Panc1 (cell line): ENCODE data around the gene CEP68. TPM values are rescaled to one million over a fixed set of nuclear protein-coding genes. Genes with fewer than 3 reads are reported as not detected.

Experiments used
- ATAC-seq: fragments of 200-7000 bp; cut with Tn5 transposase; 2 replicates; pipeline ENCODE4 v1.9.1; 2020; ENCODE audit warnings: mild to moderate bottlenecking, moderate library complexity
- BruUV-seq: library from RNA; stranded (reverse); fragments of 400-500 nt; replicated peaks from 2 replicates; lab custom pipeline; 2021; lab: Mats Ljungman, UMichigan
- CTCF ChIA-PET: fragments of 300-600 bp; sonication (Branson Sonifier 250); formaldehyde crosslinking; loops from one replicate; lab custom pipeline; 2022; ENCODE audit warnings: antibody characterized with exemption; lab: Charles Lee
- POLR2A ChIA-PET: fragments of 300-600 bp; sonication (Branson Sonifier 250); formaldehyde crosslinking; loops from one replicate; lab custom pipeline; 2022; ENCODE audit warnings: antibody characterized with exemption; lab: Charles Lee
- DNase-seq: peaks from one replicate; pipeline ENCODE4 v3.0.0-alpha.2; 2010; ENCODE audit warnings: low read depth, low spot score
- H3K27ac ChIP-seq: 2 replicates; pipeline ENCODE4 v1.5.1; 2011; ENCODE audit warnings: mild to moderate bottlenecking, low read length, inconsistent platforms
- H3K27me3 ChIP-seq: fragments of 200-500 bp; sonication (Bioruptor generic); 2 replicates; pipeline ENCODE4 v1.6.0; 2014; ENCODE audit warnings: low read length, inconsistent platforms; ENCODE audit not compliant: control insufficient read depth, insufficient read depth
- H3K36me3 ChIP-seq: fragments of 200-500 bp; sonication (Bioruptor generic); 2 replicates; pipeline ENCODE4 v1.5.1; 2014; ENCODE audit warnings: inconsistent platforms, mild to moderate bottlenecking, low read length, moderate library complexity; ENCODE audit not compliant: control insufficient read depth, insufficient read depth
- H3K4me1 ChIP-seq: 2 replicates; pipeline ENCODE4 v1.5.1; 2011; ENCODE audit warnings: inconsistent platforms, mild to moderate bottlenecking, low read length, moderate library complexity; ENCODE audit not compliant: control insufficient read depth, insufficient read depth
- H3K4me3 ChIP-seq, 2 experiments: 2 replicates each; pipeline ENCODE4 v1.5.1; 2011 to 2012; ENCODE audit warnings: low read depth in 2 of 2, low read length in 2 of 2, mild to moderate bottlenecking in 2 of 2, inconsistent platforms in 1 of 2, moderate library complexity in 1 of 2
- H3K9me3 ChIP-seq: fragments of 200-500 bp; sonication (Bioruptor generic); 2 replicates; pipeline ENCODE4 v1.5.1; 2014; ENCODE audit warnings: low read depth, mild to moderate bottlenecking, inconsistent platforms, low read length, moderate library complexity; ENCODE audit not compliant: control insufficient read depth, insufficient read depth
- POLR2AphosphoS5 ChIP-seq: IDR thresholded peaks from 2 replicates; pipeline ENCODE4 v1.6.1; 2012; ENCODE audit warnings: mild to moderate bottlenecking, low read depth, low read length, moderate library complexity
- SIN3A ChIP-seq: IDR thresholded peaks from 2 replicates; pipeline ENCODE4 v1.6.1; 2012; ENCODE audit warnings: low read depth, mild to moderate bottlenecking, low read length, moderate library complexity, borderline replicate concordance; ENCODE audit not compliant: insufficient read depth
- TCF7L2 ChIP-seq: IDR thresholded peaks from 2 replicates; pipeline ENCODE4 v1.6.1; 2011; ENCODE audit warnings: mild to moderate bottlenecking, low read depth, low read length, inconsistent platforms
- in situ Hi-C: cut with HindIII; loops from 2 replicates; pipeline ENCODE4 v1.10.0; 2016; ENCODE audit warnings: low sequenced_read_pairs, low pct_unique_long_range_greater_than_20kb
- intact Hi-C: fragments of 100-400 bp; cut with micrococcal nuclease; formaldehyde crosslinking; loops from one replicate; pipeline ENCODE4 v1.10.0; 2022; ENCODE audit not compliant: unreplicated experiment
- total RNA-seq: library from RNA; stranded (reverse); gene quantifications from one replicate; pipeline ENCODE4 v1.2.1, GENCODE V29; 2021; ENCODE audit not compliant: unreplicated experiment
- TF ChIP-seq, protein P1 (sequence below), 2 experiments: IDR thresholded peaks; 2 replicates each; pipeline ENCODE4 v1.6.1; 2011 to 2012; ENCODE audit warnings: low read depth in 2 of 2, control low read depth in 1 of 2, low read length in 1 of 2, mild to moderate bottlenecking in 1 of 2, moderate library complexity in 1 of 2; ENCODE audit not compliant: insufficient read depth in 1 of 2
- TF ChIP-seq, protein P2 (sequence below): fragments of 450-650 bp; IDR thresholded peaks from 2 replicates; pipeline ENCODE4 v1.5.1; 2017; ENCODE audit warnings: mild to moderate bottlenecking

The CEP68 gene
- total RNA-seq, 1 experiment from 2014 or later = 13.3 TPM

DNA sequence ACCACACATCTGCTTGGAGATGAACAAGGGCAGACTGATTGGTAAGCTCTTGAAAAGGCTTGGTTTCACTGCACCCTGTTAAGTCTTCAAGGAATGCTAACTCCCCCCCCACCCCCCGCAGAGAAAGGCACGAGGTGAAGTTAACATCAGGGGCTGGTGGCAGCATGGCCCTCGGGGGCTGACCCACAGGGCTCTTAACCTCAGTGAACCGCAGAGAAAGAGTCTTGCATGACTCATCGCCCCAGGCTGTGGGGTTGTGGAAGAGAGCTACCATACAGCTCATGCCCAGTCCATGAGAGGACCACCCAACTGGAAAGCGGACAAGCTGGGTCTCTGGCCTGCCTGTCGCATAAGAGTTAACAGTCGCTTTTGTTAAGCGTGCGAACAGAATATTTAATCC lies 10.6 kb upstream of the CEP68 start:
- peaks cover 8% of the 10 kb centered on the region; the same call in 1 of the 2 replicates for H3K9me3 ChIP-seq
- CTCF ChIA-PET = interaction anchor here (0.7 kb wide), 1 partner anchor 426 kb away, joined by 5 read pairs; no protein-coding TSS in a partner anchor
- POLR2A ChIA-PET = interaction anchor here (0.7 kb wide), 1 partner anchor 1261 kb away, joined by 11 read pairs; no protein-coding TSS in a partner anchor

DNA sequence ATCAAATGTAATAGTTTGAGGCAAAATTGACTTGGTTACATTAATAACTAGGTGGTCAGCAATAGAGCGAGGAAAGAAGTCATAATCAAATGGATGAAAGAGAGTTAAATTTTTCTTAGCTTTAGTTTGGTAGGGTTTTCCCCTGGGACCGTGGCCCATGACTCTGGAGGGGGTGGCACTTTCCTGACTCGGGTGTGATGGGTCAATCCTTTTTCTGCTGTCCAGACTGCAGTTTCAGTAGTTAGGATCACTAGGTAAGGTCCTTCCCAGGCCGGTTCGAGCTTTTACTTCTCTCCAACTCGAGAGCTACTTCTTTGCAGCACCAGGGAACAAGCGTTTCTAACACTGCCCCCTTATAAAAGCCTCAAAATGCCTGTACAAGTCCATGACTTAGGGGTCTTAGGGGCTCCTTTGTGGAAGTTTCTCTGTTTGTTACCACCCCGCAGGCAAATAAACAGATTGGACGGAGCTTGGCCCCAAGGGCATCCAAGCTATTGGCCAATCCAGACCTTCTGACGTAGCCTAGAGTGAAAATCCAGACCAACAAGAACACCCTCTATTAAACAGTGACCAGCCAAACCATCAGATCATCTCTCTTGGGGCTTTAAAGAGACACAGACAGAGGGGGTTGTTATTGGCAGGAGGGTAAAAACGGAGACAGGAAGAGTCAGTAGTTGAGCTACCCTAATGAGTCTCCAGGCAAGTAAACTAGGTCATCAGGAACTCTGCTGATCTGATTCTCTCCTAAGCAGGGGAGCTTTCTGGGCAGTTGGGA lies 9.4 kb upstream of the CEP68 start:
- ATAC-seq = no peak
- TF ChIP-seq, protein P1, sequence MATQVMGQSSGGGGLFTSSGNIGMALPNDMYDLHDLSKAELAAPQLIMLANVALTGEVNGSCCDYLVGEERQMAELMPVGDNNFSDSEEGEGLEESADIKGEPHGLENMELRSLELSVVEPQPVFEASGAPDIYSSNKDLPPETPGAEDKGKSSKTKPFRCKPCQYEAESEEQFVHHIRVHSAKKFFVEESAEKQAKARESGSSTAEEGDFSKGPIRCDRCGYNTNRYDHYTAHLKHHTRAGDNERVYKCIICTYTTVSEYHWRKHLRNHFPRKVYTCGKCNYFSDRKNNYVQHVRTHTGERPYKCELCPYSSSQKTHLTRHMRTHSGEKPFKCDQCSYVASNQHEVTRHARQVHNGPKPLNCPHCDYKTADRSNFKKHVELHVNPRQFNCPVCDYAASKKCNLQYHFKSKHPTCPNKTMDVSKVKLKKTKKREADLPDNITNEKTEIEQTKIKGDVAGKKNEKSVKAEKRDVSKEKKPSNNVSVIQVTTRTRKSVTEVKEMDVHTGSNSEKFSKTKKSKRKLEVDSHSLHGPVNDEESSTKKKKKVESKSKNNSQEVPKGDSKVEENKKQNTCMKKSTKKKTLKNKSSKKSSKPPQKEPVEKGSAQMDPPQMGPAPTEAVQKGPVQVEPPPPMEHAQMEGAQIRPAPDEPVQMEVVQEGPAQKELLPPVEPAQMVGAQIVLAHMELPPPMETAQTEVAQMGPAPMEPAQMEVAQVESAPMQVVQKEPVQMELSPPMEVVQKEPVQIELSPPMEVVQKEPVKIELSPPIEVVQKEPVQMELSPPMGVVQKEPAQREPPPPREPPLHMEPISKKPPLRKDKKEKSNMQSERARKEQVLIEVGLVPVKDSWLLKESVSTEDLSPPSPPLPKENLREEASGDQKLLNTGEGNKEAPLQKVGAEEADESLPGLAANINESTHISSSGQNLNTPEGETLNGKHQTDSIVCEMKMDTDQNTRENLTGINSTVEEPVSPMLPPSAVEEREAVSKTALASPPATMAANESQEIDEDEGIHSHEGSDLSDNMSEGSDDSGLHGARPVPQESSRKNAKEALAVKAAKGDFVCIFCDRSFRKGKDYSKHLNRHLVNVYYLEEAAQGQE (IDR thresholded peaks at IDR 0.05; ENCODE audit: insufficient read depth in 1 of 2, low read depth in 2 of 2, low read length in 1 of 2) = no peak
- TF ChIP-seq SIN3A (no peak), POLR2AphosphoS5 (no peak), TCF7L2 (no peak)
- TF ChIP-seq, protein P2, sequence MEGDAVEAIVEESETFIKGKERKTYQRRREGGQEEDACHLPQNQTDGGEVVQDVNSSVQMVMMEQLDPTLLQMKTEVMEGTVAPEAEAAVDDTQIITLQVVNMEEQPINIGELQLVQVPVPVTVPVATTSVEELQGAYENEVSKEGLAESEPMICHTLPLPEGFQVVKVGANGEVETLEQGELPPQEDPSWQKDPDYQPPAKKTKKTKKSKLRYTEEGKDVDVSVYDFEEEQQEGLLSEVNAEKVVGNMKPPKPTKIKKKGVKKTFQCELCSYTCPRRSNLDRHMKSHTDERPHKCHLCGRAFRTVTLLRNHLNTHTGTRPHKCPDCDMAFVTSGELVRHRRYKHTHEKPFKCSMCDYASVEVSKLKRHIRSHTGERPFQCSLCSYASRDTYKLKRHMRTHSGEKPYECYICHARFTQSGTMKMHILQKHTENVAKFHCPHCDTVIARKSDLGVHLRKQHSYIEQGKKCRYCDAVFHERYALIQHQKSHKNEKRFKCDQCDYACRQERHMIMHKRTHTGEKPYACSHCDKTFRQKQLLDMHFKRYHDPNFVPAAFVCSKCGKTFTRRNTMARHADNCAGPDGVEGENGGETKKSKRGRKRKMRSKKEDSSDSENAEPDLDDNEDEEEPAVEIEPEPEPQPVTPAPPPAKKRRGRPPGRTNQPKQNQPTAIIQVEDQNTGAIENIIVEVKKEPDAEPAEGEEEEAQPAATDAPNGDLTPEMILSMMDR = no peak
- POLR2A ChIA-PET = interaction anchor here (0.7 to 0.8 kb wide), 2 partner anchors 9 to 223 kb away, joined by 3 to 5 read pairs; no protein-coding TSS in a partner anchor
- H3K27me3 ChIP-seq = no peaks in the 10 kb centered on the region
- CTCF ChIA-PET = interaction anchor here (0.6 kb wide), 1 partner anchor 130 kb away, joined by 3 read pairs; no protein-coding TSS in a partner anchor
- H3K36me3 ChIP-seq = no peaks in the 10 kb centered on the region; the same call in 1 of the 2 replicates
- in situ Hi-C loops (no loop called here), intact Hi-C loops (loop anchor here (10.0 kb wide), 1 partner anchor 528 kb away; no protein-coding TSS in a partner anchor)
- no peak for DNase-seq
- peaks cover 8% of the 10 kb centered on the region; the same call in 1 of the 2 replicates for H3K9me3 ChIP-seq
- no TSS peak for BruUV-seq
- no peak overlapping the region for H3K4me3 ChIP-seq
- H3K27ac ChIP-seq = no peak overlapping the region
- H3K4me1 ChIP-seq = no peaks in the 10 kb centered on the region

More for the DNA sequence above, 10.6 kb upstream of the CEP68 start:
- H3K36me3 ChIP-seq = no peaks in the 10 kb centered on the region; the same call in 1 of the 2 replicates
- BruUV-seq = no TSS peak
- intact Hi-C loops = loop anchor here (10.0 kb wide), 1 partner anchor 529 kb away; no protein-coding TSS in a partner anchor
- no peaks in the 10 kb centered on the region for H3K4me1 ChIP-seq
- in situ Hi-C loops = no loop called here
- TF ChIP-seq POLR2AphosphoS5 = no peak
- TF ChIP-seq, protein P1 (IDR thresholded peaks at IDR 0.05; ENCODE audit: insufficient read depth in 1 of 2, low read depth in 2 of 2, low read length in 1 of 2) = no peak
- ATAC-seq (no peak), DNase-seq (no peak)
- H3K27ac ChIP-seq = no peak overlapping the region
- no peak overlapping the region for H3K4me3 ChIP-seq
- no peaks in the 10 kb centered on the region for H3K27me3 ChIP-seq
